T-helper 1 cell (primary cell): ENCODE measurements around the gene PTPRN2.
"Not testable (repeated sequence)": the region's sequence is repeated elsewhere in the genome, so short reads cannot be mapped to it uniquely, and the experiment has no call there.

Source experiments
- DNase-seq, 5 donors: peaks; one replicate each; pipeline ENCODE4 v3.0.0-alpha.2; 2012 to 2020

The PTPRN2 gene

DNA sequence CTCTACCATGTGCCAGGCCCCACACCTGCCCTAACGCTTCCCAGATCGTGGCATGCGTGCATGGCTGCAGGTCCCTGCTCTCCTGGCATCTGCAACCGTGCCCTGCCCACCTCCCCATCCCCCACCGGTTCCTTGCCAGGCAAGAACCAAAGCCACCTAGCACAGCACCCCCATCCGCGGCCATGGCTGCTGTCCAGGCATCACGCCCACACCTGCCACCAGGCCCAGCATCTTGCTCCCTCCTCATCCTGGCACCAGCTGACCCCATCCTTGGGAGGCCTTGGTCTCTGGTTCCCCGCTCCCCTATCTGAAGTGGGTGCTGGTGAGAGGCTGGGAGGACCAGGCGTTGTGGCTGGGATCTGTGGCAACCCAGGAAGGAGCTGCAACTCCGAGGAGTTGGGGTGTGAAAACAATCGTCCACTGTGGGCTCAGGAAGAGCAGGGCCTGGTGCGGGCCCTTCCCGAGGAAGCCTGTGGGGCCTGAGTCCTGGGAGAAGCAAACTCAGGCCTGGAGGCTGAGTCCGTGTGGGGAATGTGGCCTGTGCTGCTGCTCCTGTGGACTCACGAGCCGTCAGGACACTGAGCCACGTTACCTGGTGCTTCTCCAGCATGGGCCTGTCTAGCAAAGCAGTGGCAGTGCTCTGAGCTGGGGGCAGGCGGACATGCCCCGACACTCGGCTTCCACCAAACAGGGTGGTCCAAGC lies 833.8 kb downstream of the PTPRN2 start:
- no peak for DNase-seq

DNA sequence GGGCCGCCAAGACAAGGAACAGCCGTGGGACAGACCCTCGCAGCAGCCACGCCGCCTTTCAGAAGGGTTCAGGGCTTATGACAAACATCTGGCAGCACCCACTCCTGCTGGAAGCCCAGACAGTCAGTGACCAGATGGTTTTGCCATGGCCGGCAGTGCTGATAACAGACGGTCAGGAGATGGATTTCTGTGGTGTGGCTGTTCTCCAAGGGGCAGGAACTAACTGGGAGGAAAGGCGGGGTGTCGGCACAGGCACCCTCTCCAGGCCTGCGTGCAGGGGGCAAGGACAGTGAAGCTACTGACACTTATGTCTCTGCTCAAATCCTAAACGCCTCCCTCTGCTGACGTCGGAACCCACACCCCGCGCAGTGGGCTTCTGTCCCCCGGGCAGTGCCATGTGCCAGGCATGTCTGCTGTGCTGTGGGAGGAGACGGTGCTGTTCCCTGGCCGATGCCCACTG lies 834.8 kb downstream of the PTPRN2 start:
- no peak for DNase-seq

DNA sequence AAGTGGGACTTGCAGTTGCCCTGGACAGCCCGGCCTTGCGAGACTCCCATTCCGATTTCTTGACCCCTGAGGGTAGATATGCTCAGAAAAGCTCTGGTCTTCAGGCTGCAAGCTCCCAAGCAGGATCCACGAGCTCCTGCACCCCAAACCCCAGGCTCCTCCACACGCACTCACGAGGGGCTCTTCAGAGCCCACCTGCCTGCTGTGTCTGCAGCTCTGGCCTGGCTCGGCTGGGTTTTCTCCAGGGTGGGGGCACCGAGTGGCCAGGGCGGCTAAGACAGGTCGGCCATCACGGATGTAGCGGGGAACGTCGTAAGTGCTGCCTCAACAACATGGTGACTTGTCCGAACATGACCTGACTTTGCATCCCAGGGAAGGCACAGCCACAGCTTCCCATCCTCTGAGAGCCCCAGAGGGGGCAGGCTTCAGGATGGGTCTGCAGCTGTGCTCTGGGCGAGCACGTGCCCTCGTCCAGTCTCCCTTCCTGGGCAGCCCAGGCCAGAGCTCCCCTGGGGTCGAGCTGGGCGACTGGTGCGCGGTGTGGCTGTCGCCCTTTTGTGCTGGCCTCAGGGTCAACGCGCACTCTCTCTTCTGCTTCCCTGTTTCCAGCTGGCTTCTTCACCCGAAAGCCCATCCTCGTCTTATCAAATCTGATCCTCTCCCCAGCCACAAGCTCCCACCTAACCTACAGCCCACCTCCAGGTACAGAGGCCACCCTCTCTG lies 835.5 kb downstream of the PTPRN2 start:
- DNase-seq, result no peak

DNA sequence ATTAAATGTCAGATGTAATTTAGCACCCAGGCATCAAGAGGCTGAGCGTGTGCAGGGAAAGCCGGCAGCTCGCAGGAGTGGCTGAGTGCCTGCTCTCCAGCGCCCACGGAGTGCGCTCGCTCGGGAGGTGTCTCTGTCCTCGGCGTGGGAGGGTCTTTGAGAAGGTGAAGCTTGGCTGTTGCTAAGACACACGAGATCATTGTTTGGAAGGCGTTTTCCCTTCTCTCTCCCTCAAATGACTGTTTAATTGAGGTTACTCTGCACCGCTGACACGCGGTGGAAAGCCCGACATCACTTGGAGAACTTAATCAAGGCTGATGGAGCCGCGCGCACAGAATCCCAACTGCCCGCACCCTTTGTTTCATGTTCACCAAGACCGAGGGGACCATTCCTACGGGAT lies 836.2 kb downstream of the PTPRN2 start:
- no peak for DNase-seq

DNA sequence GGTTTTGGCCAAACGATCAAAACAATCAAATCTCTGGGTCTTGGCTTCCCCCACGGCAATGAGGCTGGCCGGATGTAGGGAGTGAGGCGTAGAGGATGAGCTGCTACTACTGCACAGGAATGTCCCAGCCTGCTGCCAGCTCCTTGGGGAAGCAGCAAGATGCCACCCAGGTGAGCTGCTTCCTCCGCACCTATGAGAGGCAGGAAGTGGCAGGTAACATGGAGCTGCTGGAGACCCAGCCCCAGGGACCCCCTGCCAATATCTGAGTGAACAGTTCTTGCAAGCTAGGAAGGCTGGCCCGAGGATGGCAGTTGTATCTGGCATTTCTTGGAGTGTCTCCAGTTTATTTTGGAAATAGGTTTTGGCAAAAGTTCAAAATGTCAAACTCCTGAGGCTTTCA lies 837.3 kb downstream of the PTPRN2 start:
- no peak for DNase-seq

DNA sequence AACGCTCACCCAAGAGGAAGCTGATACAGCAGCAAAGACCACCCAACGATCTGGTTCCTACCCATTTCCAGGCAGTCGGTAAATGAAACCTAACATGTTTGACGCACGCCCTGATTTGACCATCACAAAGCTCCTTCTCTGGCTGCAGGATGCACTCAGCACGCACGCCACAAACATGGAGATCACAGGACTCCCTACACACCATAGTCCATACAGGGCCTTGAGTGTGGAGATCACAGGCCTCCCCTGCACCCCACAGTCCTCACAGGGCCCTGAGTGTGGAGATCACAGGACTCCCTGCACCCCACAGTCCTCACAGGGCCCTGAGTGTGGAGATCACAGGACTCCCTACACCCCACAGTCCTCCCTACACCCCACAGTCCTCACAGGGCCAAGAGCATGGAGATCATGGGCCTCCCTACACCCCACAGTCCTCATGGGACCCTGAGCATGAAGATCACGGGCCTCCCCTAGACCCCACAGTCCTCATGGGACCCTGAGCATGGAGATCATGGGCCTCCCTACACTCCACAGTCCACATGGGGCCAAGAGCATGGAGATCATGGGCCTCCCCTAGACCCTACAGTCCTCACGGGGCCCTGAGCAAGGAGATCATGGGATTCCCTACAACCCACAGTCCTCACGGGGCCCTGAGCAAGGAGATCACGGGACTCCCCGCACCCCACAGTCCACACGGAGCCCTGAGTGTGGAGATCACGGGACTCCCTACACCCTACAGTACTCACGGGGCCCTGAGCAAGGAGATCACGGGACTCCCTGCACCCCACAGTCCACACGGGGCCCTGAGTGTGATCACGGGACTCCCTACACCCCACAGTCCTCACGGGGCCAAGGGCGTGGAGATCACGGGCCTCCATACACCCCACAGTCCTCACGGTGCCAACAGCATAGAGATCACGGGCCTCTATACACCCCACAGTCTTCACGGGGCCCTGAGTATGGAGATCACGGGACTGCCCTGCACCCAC lies 841.6 kb downstream of the PTPRN2 start:
- no peak for DNase-seq

DNA sequence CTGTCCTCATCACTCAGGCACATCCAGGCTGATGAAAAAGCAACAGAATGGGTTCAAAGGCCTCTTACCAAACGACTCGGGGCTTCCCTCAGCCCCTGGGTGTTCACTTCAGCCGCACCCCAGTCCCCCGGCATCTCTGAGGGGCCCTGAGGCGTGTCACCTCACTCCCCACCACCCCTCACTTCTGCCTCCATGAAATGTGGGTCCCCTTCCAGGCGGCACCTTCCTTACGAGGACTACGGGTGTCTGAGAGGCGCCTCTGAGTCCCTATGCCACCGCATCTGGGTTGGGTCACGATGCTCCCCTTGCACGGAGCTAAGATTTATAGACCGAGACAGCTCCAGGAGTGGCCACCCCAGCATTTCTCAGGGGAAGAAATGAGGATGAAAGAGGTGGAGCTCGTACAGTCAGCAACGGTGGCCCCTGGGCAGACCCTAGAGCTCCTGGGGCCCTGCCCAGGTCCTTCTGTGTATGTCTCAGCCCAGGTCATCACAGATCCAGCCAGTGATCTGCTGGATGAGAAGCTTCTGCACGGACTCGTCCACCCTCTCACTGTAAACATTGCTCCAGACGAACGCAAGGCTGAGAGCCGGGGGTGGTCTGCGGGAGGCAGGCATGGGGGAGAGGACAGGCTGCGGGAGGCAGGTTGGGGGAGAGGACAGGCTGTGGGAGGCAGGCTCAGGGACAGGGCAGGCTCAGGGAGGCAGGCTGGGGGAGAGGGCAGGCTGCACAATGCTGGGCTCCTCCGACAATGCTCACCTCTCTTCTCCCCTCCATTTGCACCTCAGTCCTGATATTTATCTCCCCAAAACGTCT lies 842.6 kb downstream of the PTPRN2 start:
- no peak for DNase-seq

DNA sequence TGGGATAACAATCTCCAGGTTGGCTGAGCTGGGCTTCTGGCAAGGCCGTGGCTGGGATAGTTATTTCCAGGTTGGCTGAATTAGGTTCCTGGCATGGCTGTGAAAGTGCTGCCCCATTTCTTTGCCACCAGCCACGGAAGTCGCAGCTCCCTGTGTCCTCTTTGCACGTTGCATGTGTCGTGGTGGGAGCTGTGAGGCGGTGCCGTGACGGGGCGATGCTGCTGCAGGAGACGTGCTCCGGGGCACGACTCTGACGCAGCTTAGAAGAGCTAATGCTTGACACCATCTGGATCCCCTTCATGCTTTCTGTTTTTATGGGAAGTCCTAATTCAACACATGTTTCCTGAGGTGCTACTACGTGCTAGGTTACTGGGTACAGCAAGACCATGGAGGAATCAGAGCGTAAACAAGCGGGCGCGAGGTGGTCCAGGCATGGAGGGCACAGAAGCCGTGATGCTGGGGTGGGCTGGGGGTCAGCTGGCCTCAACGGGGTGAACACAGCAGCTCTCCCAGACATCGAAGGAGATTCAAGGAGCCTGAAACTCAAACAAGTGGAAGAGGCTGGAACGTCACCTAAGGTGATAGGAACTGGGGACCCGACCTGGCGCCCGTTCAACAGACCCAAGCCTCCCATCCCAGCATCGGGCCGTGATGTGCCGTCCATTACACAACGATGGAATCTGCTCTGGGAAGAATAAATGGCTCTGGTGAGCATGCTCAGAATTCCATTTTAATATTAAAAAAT lies 843.7 kb downstream of the PTPRN2 start:
- no peak for DNase-seq

DNA sequence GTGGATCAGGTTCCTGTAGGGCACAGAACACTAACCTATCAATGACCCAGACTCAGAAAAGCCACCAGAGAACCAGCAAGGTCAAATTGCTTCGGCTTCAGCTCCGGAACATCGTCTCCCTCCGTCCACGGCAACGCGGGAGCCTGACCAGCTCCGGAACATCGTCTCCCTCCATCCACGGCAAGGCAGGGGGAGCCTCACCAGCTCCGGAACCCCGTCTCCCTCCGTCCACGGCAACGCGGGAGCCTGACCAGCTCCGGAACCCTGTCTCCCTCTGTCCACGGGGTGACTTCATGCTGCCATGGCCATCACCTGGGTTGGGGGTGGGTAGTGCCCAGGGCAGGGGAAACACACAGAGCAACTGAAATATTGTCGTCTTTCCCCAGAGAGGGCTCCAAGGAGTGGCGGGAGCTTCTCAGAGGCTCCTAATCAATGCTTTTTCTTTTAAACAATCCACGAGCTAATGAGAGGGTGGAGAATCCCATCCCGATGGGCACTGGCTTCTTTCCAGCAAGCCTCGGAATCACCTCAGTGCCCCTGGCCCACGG lies 847.3 kb downstream of the PTPRN2 start:
- no peak for DNase-seq

DNA sequence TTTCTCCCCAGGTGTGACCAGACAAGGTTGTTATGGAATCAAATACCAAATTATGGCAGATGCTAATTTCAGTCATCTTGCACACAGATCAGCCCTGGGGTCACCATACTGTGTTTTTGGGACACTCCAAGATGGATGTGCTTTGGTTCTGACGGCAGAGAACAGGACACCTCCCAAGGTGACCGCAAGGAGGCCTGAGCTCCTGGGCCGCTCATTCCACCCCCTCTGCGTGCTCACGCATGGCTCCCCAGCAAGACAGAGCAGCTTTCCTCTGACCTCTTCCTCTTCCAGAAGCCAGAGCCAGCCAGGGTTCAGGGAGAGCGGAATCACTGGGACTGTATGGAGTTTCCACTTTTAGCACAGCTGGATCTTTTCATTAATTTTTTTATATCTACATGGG lies 848.0 kb downstream of the PTPRN2 start:
- no peak for DNase-seq

DNA sequence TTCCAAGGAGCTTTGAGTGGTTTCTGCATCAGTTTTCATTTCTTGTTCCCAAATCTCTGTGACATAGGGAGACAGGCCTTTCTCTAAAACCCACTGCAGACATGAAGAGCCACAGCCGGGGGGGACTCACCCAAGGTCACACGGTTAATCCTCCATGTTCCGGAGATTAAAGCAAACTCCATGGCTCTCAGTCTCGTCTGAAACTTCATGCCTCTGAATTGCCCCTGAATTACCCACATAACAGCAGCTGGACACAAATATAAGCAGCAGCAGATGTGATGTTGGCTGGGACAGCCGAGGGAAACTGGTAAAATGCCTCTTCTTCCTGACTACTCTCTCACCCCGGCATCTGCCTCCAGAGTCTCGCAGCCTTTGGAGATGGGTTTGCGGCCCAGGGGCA lies 848.6 kb downstream of the PTPRN2 start:
- DNase-seq, result no peak

DNA sequence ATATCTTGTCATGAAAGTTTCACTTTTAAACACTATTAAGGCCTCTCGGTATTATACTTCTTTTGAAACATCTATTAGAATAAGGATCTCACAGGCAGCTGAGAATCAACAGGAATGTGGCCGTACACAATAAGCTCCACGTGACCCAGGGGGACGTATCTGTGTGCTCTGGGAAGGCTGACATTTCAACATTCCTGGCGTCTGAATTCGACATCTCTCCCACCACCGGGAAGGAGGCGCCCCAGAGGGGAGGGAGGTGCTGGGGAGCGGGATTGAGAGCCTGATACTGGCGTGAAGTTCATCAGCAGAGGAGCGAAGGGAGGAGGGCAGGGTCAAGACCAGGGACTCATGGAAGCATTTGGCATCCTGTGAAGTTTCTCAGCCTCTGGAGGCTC lies 849.6 kb downstream of the PTPRN2 start:
- no peak for DNase-seq

DNA sequence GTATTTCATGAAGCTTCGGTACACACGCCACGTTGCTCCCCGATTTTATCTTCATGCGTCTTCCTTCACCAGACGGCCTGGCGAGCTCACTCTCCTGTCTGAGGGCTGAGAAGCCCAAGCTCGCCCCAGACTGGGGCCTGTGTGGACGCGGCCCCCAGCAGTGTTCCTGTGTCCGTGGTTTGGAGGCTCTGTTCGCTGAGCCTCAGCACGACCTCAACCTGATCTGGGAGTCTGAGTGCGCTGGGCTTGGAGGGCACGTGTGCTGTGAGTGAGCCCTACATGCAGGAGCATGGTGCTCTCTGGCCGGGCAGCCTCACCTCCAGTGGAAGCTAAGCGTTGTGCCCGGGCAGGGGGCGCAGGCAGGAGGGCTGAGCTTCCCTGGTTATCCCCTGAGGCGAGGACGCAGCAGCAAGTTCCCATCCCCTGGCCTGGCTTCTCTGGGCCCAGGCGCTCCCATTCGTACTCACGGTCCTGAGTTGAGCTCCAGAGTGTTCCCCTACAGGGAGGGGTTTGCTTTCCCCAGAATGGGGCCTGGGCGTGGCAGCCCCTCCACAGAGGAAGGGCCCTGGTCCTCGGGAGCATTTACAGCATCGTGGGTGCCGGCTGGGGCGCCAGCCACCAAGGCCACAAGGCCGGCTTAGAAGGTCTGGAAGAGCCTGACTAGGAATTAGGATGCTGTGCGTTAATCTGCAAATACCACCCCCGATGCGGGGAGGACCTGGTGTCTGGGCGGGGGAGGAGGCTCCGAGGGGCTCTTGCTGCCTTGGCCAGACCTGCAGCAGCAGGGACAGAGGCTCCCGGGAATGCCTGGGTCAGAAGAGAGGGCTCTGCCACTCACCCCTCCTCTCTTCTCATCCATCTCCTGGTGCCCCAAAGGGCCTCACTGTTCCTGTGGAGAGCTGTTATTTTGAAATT lies 850.2 kb downstream of the PTPRN2 start:
- DNase-seq, result no peak

DNA sequence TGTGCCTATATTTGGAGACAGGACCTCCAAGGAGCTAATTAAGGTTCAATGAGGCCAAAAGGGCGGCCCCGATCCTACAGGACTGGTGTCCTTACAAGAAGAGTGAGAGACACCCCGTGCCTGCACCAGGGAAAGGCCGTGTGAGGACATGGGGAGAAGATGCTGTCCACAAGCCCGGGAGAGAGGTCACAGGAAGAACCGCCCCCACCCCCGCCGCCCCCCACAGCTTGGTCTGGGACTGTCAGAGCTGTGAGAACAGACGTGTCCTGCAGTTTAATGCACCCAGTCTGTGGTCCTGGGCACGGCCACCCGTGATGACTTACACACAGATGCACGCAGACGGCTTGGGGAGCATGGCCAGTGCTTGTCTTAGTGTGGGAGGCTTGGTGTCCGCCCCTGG lies 851.3 kb downstream of the PTPRN2 start:
- DNase-seq, result no peak

DNA sequence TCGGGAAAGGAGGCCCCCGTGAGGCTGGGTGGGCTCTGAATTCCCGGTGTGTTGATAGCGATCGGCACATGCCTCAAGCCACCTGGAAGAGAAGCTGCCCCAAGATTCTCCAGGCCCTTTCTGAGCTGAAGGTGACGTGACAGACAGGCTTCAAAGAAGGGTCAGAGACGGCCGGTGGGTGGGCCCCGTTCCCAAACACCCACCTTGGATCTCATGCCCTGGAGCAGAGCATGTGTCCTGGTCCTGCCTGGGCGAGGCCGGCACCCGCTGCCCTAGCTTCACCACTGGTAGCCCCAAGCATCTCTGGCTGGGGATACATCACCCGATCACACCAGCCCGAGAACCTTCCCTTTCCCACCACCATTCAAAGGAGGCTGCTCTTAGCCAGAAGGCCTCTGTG lies 851.8 kb downstream of the PTPRN2 start:
- DNase-seq, result no peak

DNA sequence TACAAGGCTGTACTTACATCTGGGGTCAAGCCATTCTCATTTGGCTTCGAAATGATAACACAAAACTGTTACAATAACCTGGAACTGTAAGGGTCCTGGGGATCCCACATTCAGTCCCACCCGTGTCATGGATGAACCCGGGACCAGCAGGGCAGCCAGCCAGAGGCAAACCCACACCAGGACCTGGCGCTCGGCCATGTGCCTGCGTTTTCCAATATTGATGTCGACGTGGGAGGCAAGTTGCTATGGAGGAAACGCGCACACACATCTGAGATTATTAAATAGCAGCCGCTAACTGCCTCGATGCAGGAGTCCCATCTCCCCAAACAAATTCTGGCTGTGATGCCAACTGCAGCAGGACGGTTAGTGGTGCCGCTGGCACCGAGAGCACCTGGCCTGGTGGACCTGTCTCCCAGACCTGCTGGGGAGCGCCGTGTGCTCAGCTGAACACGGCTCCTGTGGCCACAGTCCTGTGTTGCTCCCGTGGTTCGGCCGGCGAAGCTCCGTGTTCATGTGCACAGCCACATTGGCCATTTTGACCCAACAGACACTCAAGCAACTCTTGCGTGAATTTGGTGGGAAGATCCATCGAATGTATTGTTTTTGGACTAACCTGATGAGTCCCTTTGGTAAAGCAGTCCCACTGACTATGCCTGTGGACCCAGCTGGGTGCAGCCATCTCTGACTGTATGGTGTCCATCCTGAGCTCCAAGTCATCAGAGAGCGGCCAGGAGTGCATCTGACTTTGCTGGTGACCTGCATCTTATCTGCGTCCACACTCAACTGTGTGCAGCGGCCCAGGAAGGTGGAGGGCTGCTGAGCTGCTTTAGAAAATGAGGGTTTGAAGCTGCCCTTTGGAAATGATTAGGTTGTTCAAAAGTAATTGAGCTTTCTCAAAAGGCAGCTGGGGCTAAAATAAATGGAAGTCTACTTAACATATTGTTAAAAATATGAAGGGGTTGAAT lies 852.7 kb downstream of the PTPRN2 start:
- DNase-seq, result no peak

DNA sequence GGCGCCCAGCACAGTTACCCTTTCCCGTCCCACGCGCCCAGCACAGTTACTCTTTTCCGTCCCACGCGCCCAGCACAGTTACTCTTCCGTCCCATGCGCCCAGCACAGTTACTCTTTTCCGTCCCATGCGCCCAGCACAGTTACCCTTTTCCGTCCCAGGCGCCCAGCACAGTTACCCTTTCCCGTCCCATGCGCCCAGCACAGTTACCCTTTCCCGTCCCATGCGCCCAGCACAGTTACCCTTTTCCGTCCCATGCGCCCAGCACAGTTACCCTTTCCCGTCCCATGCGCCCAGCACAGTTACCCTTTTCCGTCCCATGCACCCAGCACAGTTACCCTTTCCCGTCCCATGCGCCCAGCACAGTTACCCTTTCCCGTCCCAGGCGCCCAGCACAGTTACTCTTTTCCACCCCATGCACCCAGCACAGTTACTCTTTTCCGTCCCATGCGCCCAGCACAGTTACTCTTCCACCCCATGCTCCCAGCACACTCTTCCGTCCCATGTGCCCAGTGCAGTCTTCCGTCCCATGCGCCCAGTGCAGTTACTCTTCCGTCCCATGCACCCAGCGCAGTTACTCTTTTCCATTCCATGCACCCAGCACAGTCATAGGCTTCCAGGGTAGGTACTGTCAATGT lies 853.7 kb downstream of the PTPRN2 start:
- not testable (repeated sequence) for DNase-seq

DNA sequence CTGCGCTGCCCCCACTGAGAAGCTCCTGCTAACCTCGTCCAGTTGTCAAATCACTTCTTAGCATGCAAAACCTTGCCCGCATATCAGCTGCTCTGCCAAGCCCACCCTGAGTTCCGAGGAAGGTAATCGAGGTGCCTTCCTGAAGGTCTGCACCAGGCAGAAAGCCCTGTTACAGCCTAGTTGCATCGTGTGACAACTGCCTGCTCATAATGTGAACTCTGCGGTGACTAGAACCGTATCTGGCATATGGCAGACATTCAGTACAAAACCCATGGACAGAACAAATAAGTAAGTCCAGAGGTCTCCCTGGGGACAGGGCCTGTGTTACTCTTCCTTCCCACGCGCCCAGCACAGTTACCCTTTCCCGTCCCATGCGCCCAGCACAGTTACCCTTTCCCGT lies 856.5 kb downstream of the PTPRN2 start:
- no peak for DNase-seq
